ENCODE results near the gene SNX8. TPM values are rescaled to one million over a fixed set of nuclear protein-coding genes. Genes with fewer than 3 reads are reported as not detected.

SNX8 gene
- total RNA-seq, 1 experiment from 2014 or later: 40.6 TPM

DNA sequence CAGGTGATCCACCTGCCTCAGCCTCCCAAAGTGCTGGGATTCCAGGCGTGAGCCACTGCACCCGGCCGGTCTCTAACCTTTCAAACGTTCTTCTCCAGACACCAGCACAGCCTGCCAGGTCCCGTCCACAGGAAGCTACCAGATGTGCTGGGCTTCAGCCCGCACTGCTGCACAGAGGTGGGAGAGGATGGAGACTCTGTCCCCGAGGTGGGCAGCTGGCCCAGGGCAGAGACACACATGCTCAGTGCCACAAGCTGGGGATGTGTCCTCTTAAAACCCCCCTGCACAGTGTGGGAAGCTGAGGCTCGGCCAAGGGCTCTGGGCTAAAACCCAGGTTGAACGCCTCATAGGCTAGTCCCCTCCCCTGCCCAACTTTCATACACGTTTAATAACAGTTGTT is 62.9 kb downstream of the SNX8 start:
- no peak overlapping the region for H3K4ac ChIP-seq (ENCODE audit: low read depth, low read length)
- H3K23ac ChIP-seq (ENCODE audit: insufficient read length, low read depth, low read length): no peak overlapping the region
- H3K27ac ChIP-seq (ENCODE audit: insufficient read length, low read depth, low read length): no peak overlapping the region
- H3K79me2 ChIP-seq (ENCODE audit: insufficient read depth, low read length): no peaks in the 10 kb centered on the region
- no peak overlapping the region for H2BK12ac ChIP-seq (ENCODE audit: insufficient read length, low read depth, low read length)
- H3K23me2 ChIP-seq (ENCODE audit: insufficient read length, low read depth, low read length, poor library complexity, severe bottlenecking): no peaks in the 10 kb centered on the region
- H3K18ac ChIP-seq (ENCODE audit: insufficient read length, low read depth, low read length): no peak overlapping the region
- Mint-ChIP-seq H3K9me3 (no peaks in the 10 kb centered on the region), H3K4me1 (peaks cover 0 to 6% of the 10 kb centered on the region in 2 experiments; a peak in 1 of 4 replicates), H3K36me3 (ENCODE audit: insufficient read depth in 1 of 3, low read depth in 3 of 3) (peaks cover 8 to 44% (median 34%) of the 10 kb centered on the region in 3 experiments; a peak in 6 of 7 replicates), H3K27me3 (ENCODE audit: low read depth) (no peaks in the 10 kb centered on the region), H3K4me3 (no peak overlapping the region), H3K27ac (no peak overlapping the region)
- TF ChIP-seq, protein P1, sequence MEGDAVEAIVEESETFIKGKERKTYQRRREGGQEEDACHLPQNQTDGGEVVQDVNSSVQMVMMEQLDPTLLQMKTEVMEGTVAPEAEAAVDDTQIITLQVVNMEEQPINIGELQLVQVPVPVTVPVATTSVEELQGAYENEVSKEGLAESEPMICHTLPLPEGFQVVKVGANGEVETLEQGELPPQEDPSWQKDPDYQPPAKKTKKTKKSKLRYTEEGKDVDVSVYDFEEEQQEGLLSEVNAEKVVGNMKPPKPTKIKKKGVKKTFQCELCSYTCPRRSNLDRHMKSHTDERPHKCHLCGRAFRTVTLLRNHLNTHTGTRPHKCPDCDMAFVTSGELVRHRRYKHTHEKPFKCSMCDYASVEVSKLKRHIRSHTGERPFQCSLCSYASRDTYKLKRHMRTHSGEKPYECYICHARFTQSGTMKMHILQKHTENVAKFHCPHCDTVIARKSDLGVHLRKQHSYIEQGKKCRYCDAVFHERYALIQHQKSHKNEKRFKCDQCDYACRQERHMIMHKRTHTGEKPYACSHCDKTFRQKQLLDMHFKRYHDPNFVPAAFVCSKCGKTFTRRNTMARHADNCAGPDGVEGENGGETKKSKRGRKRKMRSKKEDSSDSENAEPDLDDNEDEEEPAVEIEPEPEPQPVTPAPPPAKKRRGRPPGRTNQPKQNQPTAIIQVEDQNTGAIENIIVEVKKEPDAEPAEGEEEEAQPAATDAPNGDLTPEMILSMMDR (conservative IDR thresholded peaks at IDR 0.05): no peak
- H3T11ph ChIP-seq (ENCODE audit: low read length): no peak overlapping the region
- H3K9ac ChIP-seq (ENCODE audit: extremely low read depth, insufficient read length, low read length): no peak overlapping the region
- no peaks in the 10 kb centered on the region for H3K4me1 ChIP-seq (ENCODE audit: insufficient read depth, low read length)
- H2BK5ac ChIP-seq (ENCODE audit: insufficient read length, low read length): no peak overlapping the region
- DNase-seq: no peak
- H3K9me3 ChIP-seq (ENCODE audit: control insufficient read depth, low read depth, low read length): no peaks in the 10 kb centered on the region
- H4K20me1 ChIP-seq (ENCODE audit: control insufficient read depth, insufficient read depth, insufficient read length): no peaks in the 10 kb centered on the region
- H4K91ac ChIP-seq (ENCODE audit: insufficient read length, low read depth, low read length): no peak overlapping the region
- no peak overlapping the region for H3K56ac ChIP-seq (ENCODE audit: insufficient read length, low read depth, low read length)
- H3K4me2 ChIP-seq (ENCODE audit: insufficient read depth, insufficient read length, low read length): no peak overlapping the region
- no peaks in the 10 kb centered on the region for H3K27me3 ChIP-seq (ENCODE audit: insufficient read depth, low read length)
- no peak overlapping the region for H4K8ac ChIP-seq (replicated peaks; ENCODE audit: insufficient read length, low read depth, low read length)
- H2AK5ac ChIP-seq (ENCODE audit: insufficient read length, low read length): no peak overlapping the region
- no peak overlapping the region for H2BK20ac ChIP-seq (ENCODE audit: low read depth, low read length, poor library complexity, severe bottlenecking)
- no peak overlapping the region; the same call in 1 of the 2 replicates for H3K14ac ChIP-seq (ENCODE audit: insufficient read depth, low read length)
- no peak overlapping the region for H2BK120ac ChIP-seq (ENCODE audit: low read depth, low read length, poor library complexity, severe bottlenecking)
- H2BK15ac ChIP-seq (ENCODE audit: low read depth, low read length): no peak overlapping the region; the same call in 1 of the 2 replicates
- no CpG with 5 or more reads among the region's 10 CpGs for WGBS (ENCODE audit: extremely low coverage, insufficient read length, low lambda C conversion rate)
- no peak overlapping the region for H4K5ac ChIP-seq (ENCODE audit: insufficient read length, low read depth, low read length)
- H3K79me1 ChIP-seq (ENCODE audit: insufficient read depth, low read depth, low read length, poor library complexity, severe bottlenecking): no peaks in the 10 kb centered on the region
- no peak overlapping the region for H2AFZ ChIP-seq (ENCODE audit: low read length)

All from H9 (cell line).